Adipocyte (in vitro differentiated cells): ENCODE data around the gene SNCAIP.
"Not testable (repeated sequence)": the region's sequence is repeated elsewhere in the genome, so short reads cannot be mapped to it uniquely, and the experiment has no call there.

ENCODE experiments used
- DNase-seq: peaks from one replicate; pipeline ENCODE4 v3.0.0-alpha.2; 2015; ENCODE audit warnings: low read depth
- H3K27me3 ChIP-seq: replicated peaks from 2 replicates; pipeline ENCODE4 v1.7.0; 2013; ENCODE audit warnings: mild to moderate bottlenecking, low read length, moderate library complexity; ENCODE audit not compliant: control insufficient read depth, insufficient read depth
- H3K36me3 ChIP-seq: 2 replicates; pipeline ENCODE4 v1.7.0; 2013; ENCODE audit warnings: low read length, mild to moderate bottlenecking, moderate library complexity; ENCODE audit not compliant: control insufficient read depth, insufficient read depth, severe bottlenecking
- H3K4me1 ChIP-seq: 2 replicates; pipeline ENCODE4 v1.7.0; 2013; ENCODE audit warnings: mild to moderate bottlenecking, low read length, moderate library complexity; ENCODE audit not compliant: control insufficient read depth, insufficient read depth
- H3K4me3 ChIP-seq: 2 replicates; pipeline ENCODE4 v1.7.0; 2013; ENCODE audit warnings: mild to moderate bottlenecking, low read length, moderate library complexity
- H3K9ac ChIP-seq: 2 replicates; pipeline ENCODE4 v1.7.0; 2013; ENCODE audit warnings: mild to moderate bottlenecking, low read length, moderate library complexity
- H3K9me3 ChIP-seq: 2 replicates; pipeline ENCODE4 v1.7.0; 2013; ENCODE audit warnings: mild to moderate bottlenecking, low read length, moderate library complexity; ENCODE audit not compliant: control insufficient read depth

The SNCAIP gene

GRCh38 chr5:122363623-122364022 is 51.6 kb downstream of the SNCAIP start:
- H3K9ac ChIP-seq: no peak overlapping the region
- no peaks in the 10 kb centered on the region for H3K4me1 ChIP-seq
- no peaks in the 10 kb centered on the region for H3K9me3 ChIP-seq
- no peaks in the 10 kb centered on the region for H3K36me3 ChIP-seq
- no peak for DNase-seq
- no peak overlapping the region for H3K4me3 ChIP-seq
- no peaks in the 10 kb centered on the region for H3K27me3 ChIP-seq

DNA sequence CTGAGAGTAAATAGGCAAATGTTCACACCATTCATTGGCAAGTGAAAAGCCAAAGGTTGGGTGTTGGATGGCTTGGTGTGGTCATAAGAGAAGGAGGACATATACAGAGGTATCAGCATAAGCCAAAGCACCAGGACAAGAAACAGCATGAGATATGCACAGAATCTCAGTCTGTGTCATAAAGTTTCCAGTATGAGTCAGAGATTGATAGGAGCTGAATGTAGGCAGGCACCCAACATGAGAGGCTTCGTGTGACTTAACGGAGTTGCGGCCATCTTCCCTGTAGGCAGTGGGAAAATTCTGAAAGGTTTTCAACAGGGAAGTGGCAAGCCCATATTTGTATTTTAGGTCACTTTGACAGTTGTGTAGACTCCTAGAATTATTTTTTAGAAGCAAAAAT is 54.5 kb downstream of the SNCAIP start:
- H3K36me3 ChIP-seq: no peaks in the 10 kb centered on the region
- no peaks in the 10 kb centered on the region for H3K27me3 ChIP-seq
- H3K4me3 ChIP-seq: no peak overlapping the region
- no peak overlapping the region for H3K9ac ChIP-seq
- DNase-seq: no peak
- H3K9me3 ChIP-seq: no peaks in the 10 kb centered on the region
- H3K4me1 ChIP-seq: no peaks in the 10 kb centered on the region

DNA sequence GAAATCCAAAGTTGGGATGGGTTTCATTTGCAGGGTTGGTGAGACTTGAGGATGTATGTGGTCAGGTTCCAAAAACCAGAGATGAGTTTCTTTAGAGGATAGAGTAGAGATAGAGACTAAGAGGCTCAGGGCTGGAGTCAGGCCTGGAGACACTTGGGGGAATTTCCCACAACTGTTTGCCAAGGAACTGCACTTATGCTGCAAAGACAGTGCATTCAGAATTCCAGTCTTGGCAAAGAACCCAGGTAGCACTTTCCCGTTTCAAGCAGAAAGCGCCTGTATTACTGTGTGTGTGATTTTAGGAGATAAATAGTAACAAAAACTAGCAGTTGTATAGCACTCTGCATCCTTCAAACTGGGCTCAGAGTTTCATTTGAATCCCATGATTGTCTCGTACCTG is 55.4 kb downstream of the SNCAIP start:
- no peak for DNase-seq
- no peaks in the 10 kb centered on the region for H3K27me3 ChIP-seq
- H3K9me3 ChIP-seq: no peaks in the 10 kb centered on the region
- H3K4me1 ChIP-seq: peaks cover 2% of the 10 kb centered on the region
- no peaks in the 10 kb centered on the region for H3K36me3 ChIP-seq
- H3K9ac ChIP-seq: no peak overlapping the region
- H3K4me3 ChIP-seq: no peak overlapping the region

- no peaks in the 10 kb centered on the region for H3K27me3 ChIP-seq
- no peaks in the 10 kb centered on the region for H3K9me3 ChIP-seq
- no peak overlapping the region for H3K4me3 ChIP-seq
- peaks cover 6% of the 10 kb centered on the region for H3K4me1 ChIP-seq
- no peak for DNase-seq
- H3K36me3 ChIP-seq: no peaks in the 10 kb centered on the region
- H3K9ac ChIP-seq: no peak overlapping the region
These were observed 56.6 kb downstream of the SNCAIP start for GRCh38 chr5:122368510-122369251.

DNA sequence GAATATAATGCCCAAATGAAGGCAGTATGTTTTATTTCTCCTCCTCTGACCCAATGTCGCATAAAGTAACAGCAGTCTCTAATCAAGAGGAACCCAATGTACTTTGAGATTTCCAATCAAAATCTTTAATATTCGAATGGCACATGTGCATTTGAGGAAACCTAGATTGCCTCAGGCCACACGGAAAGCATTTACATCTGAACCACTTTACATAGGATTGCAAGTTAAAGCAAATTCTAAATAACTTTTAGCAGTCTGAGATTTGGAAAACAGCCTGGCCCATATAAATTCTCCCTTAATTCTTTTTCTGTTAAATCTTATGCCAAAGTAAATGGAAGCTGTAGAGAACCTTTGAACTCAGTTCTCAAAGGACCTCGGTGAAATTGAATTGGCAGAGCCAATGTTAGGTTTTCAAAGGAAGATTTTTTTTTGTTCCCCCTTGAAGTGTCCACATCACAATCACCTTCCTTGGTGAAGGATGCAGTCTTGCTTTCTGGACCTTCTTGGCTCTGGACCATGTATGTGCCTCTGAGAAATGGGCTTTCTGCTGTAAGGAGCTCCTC is 57.3 kb downstream of the SNCAIP start:
- no peaks in the 10 kb centered on the region for H3K27me3 ChIP-seq
- no peak overlapping the region for H3K9ac ChIP-seq
- H3K9me3 ChIP-seq: no peaks in the 10 kb centered on the region
- no peak for DNase-seq
- no peaks in the 10 kb centered on the region for H3K36me3 ChIP-seq
- no peak overlapping the region for H3K4me3 ChIP-seq
- H3K4me1 ChIP-seq: peaks cover 6% of the 10 kb centered on the region

DNA sequence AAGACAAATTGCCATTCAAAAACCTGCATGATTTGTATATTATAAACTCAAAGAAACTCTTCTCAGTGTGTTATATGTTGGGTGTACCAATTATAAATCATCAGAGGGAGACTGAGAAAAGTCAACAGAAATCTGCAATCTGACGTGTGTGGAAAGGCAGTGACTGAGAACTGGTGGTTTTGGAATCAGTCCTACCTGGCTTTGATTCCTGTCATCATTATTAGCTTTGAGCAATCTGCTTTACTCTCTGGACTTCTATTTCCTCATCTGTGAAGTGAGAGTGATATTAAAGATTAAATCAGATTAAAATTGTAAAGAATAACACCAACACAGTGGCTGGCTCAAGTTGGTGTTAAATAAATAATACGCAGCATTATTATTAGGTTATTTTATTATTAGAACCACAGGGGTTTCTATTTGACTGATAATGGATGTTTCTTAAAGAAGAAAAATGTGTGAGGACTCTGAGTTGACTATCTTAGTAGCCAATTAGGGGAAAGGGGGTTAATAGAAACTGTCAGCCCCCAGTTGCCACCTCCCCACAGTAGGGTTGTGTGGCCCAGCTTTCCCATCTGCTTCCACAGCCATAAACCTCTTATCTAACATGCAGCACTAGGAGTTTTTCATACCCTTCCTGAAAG is 59.6 kb downstream of the SNCAIP start:
- Histone ChIP-seq H3K9me3 (no peaks in the 10 kb centered on the region), H3K36me3 (no peaks in the 10 kb centered on the region), H3K9ac (no peak overlapping the region), H3K4me3 (no peak overlapping the region), H3K4me1 (peaks cover 15% of the 10 kb centered on the region), H3K27me3 (no peaks in the 10 kb centered on the region)
- DNase-seq: no peak

DNA sequence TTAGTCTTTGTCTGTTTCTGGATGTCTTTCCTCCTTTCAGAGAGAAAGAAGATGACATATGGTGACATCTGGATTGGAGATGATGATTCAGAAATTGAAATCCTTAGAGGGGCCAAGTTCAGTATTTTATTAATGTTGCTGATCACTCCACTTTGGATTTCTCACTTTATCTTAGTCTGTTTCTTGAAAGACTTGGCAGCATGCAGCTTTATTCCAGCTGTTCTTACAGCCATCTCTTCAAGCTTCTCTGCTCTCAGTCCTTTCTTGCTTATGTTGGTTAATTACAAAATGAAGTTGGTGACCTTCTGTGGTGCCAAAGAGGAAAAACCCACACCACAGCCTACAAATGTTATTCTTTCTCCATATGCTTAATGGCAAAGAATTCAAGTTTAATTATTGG is 62.1 kb downstream of the SNCAIP start:
- no peak overlapping the region for H3K9ac ChIP-seq
- peaks cover 22% of the 10 kb centered on the region for H3K4me1 ChIP-seq
- H3K36me3 ChIP-seq: no peaks in the 10 kb centered on the region
- H3K27me3 ChIP-seq: no peaks in the 10 kb centered on the region
- H3K4me3 ChIP-seq: no peak overlapping the region
- H3K9me3 ChIP-seq: no peaks in the 10 kb centered on the region
- no peak for DNase-seq

DNA sequence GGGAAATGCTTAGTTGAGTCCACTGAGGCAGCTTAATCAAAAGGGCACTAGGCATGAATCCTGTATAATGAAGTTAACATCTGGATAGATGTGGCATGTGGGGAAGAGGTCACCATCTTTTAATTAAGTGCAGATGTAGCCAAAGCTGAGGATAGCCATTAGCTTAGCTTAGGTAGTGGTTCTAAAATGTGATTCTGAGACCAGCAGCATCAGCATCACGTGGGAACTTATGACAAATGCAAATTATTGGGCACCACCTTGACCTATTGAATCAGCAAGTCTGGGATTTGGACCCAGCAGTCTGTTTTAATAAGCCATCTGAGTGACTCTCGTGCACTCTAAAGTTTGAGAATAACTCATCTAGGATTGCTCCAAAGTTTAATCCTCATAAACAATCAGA is 63.8 kb downstream of the SNCAIP start:
- no peak overlapping the region for H3K4me3 ChIP-seq
- no peaks in the 10 kb centered on the region for H3K27me3 ChIP-seq
- H3K36me3 ChIP-seq: no peaks in the 10 kb centered on the region
- H3K4me1 ChIP-seq: peaks cover 22% of the 10 kb centered on the region
- H3K9ac ChIP-seq: no peak overlapping the region
- H3K9me3 ChIP-seq: no peaks in the 10 kb centered on the region
- DNase-seq: peak; percentile 19

DNA sequence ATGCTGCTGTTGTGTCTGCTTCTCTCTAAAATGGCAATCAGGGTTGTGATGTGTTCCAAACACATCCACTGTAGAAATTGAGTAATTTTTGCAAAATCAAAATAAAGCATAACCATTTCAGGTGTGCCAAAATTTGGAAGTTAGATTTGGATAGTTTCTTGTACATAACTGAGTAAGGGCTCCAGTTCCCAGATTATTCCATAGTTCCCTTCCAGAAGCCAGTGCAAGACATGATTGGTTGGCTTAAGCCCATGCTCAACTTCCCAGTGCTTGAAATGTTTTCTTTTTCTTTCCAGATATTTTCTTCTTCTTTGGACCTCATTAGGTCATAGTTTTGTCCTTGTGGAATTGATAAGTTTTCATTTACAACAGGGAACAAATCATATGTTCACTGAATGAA is 64.2 kb downstream of the SNCAIP start:
- no peaks in the 10 kb centered on the region for H3K9me3 ChIP-seq
- no peak overlapping the region for H3K9ac ChIP-seq
- peaks cover 22% of the 10 kb centered on the region for H3K4me1 ChIP-seq
- DNase-seq: no peak
- H3K27me3 ChIP-seq: no peaks in the 10 kb centered on the region
- no peak overlapping the region for H3K4me3 ChIP-seq
- H3K36me3 ChIP-seq: no peaks in the 10 kb centered on the region

DNA sequence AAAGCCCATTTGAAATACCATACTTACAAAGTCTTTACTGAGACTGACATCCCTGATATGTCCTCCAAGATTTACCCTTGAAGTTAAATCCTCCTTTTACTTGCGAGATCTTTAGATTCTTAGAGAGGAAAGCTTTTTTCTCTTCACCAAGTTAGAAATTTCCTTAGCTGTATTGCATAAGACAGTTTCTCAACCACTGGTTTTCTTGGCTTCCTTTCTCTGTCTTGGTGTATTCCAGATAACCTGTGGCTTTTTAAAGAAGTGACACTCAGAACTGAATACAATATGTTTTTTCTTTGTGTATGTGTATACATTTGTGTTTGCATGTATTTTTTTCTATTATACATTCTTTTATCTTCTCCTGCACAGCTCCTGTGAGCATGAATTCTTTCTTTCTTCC is 65.0 kb downstream of the SNCAIP start:
- H3K27me3 ChIP-seq: no peaks in the 10 kb centered on the region
- no peaks in the 10 kb centered on the region for H3K9me3 ChIP-seq
- H3K9ac ChIP-seq: no peak overlapping the region
- peaks cover 22% of the 10 kb centered on the region for H3K4me1 ChIP-seq
- H3K36me3 ChIP-seq: no peaks in the 10 kb centered on the region
- no peak overlapping the region for H3K4me3 ChIP-seq
- peak; percentile 72 for DNase-seq

DNA sequence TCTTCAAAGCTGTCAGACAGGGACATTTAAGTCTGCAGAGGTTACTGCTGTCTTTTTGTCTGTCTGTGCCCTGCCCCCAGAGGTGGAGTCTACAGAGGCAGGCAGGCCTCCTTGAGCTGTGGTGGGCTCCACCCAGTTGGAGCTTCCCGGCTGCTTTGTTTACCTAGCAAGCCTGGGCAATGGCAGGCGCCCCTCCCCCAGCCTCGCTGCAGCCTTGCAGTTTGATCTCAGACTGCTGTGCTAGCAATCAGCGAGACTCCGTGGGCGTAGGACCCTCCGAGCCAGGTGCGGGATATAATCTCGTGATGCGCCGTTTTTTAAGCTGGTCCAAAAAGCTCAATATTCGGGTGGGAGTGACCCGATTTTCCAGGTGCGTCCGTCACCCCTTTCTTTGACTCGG is 70.9 kb downstream of the SNCAIP start:
- not testable (repeated sequence) for H3K4me3 ChIP-seq, H3K9me3 ChIP-seq, H3K36me3 ChIP-seq, DNase-seq, H3K27me3 ChIP-seq, H3K9ac ChIP-seq
- H3K4me1 ChIP-seq: peaks cover 12% of the 10 kb centered on the region
